Gastroesophageal sphincter (tissue), 3 donors: ENCODE measurements around the gene HS6ST3.

Experiments
- CTCF ChIP-seq, 4 experiments: fragments of 200-600 bp in 2 of 4; fragments of 450-650 bp in 2 of 4; sonication (generic) in 1 of 4; IDR thresholded peaks; one replicate each; pipeline ENCODE4 v1.5.1; 2017 to 2019; ENCODE audit warnings: antibody characterized with exemption in 4 of 4, mild to moderate bottlenecking in 2 of 4, moderate library complexity in 2 of 4
- EP300 ChIP-seq: sonication (generic); formaldehyde crosslinking; IDR thresholded peaks from one replicate; pipeline ENCODE4 v1.6.1; 2017; ENCODE audit warnings: antibody characterized with exemption, mild to moderate bottlenecking
- POLR2A ChIP-seq, 2 donors: fragments of 450-650 bp; IDR thresholded peaks; one replicate each; pipeline ENCODE4 v1.6.1; 2017; ENCODE audit warnings: antibody characterized with exemption in 2 of 2, mild to moderate bottlenecking in 2 of 2, moderate library complexity in 1 of 2

- TF ChIP-seq CTCF (IDR thresholded peaks at IDR 0.05): no peak
- TF ChIP-seq EP300: no peak
- TF ChIP-seq POLR2A (IDR thresholded peaks at IDR 0.05): no peak
Observed at GRCh38 chr13:96090240-96091101, 564 bp downstream of the HS6ST3 start.
